ENCODE data around the gene SYT4. TPM values are rescaled to one million over a fixed set of nuclear protein-coding genes. Genes with fewer than 3 reads are reported as not detected.

The SYT4 gene
- total and polyA plus RNA-seq, 11 donors: 17.0 TPM; not detected in 10

GRCh38 chr18:43278355-43278754, 1.1 kb upstream of the SYT4 start:
- H3K36me3 ChIP-seq: no peaks in the 10 kb centered on the region
- H3K27ac ChIP-seq: no peak overlapping the region
- ATAC-seq: no peak
- TF ChIP-seq POLR2A (IDR thresholded peaks at IDR 0.05): no peak
- TF ChIP-seq, protein P1, sequence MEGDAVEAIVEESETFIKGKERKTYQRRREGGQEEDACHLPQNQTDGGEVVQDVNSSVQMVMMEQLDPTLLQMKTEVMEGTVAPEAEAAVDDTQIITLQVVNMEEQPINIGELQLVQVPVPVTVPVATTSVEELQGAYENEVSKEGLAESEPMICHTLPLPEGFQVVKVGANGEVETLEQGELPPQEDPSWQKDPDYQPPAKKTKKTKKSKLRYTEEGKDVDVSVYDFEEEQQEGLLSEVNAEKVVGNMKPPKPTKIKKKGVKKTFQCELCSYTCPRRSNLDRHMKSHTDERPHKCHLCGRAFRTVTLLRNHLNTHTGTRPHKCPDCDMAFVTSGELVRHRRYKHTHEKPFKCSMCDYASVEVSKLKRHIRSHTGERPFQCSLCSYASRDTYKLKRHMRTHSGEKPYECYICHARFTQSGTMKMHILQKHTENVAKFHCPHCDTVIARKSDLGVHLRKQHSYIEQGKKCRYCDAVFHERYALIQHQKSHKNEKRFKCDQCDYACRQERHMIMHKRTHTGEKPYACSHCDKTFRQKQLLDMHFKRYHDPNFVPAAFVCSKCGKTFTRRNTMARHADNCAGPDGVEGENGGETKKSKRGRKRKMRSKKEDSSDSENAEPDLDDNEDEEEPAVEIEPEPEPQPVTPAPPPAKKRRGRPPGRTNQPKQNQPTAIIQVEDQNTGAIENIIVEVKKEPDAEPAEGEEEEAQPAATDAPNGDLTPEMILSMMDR (IDR thresholded peaks at IDR 0.05): no peak
- no peak overlapping the region for H3K4me3 ChIP-seq
- DNase-seq: no peak
- H3K27me3 ChIP-seq: peaks cover 0 to 8% (median 2%) of the 10 kb centered on the region in 9 donors
- intact Hi-C loops (cut with DNase I): loop anchor here in 5 of 10 donors (10.0 kb wide), 7 partner anchors 116 to 1224 kb away; no protein-coding TSS in a partner anchor
- no peaks in the 10 kb centered on the region for H3K9me3 ChIP-seq
- H3K4me1 ChIP-seq: peaks cover 0 to 4% (median 0%) of the 10 kb centered on the region in 12 donors

DNA sequence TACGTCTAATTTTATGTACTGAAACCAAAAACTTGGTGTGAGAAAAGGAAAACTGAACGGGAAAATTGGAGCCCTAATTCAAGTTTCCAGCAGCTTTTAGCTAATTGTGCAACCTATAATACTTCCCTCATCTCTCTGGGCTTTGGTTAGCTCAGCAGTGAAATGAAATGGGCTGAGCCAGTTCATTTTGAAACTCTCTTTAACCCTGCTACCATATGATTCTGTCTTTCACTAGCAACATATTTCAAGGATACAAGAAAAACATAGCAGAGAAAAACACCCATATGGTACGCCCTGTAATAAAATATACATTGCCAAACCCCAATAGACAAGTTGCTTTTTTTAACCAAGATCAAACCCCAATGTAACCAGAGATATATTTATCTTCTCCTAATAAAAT, 799 bp downstream of the SYT4 start:
- TF ChIP-seq, protein P1 (IDR thresholded peaks at IDR 0.05): no peak
- no peak for TF ChIP-seq POLR2A (IDR thresholded peaks at IDR 0.05)
- intact Hi-C loops (cut with DNase I): loop anchor here in 5 of 10 donors (10.0 kb wide), 7 partner anchors 118 to 1222 kb away; no protein-coding TSS in a partner anchor
- 68 to 75% (median 72%) methylated on average over 3 of the region's 3 CpGs for WGBS, 4 donors
- no peak overlapping the region for H3K4me3 ChIP-seq
- H3K36me3 ChIP-seq: no peaks in the 10 kb centered on the region
- peaks cover 0 to 4% (median 0%) of the 10 kb centered on the region in 12 donors for H3K4me1 ChIP-seq
- H3K27ac ChIP-seq: no peak overlapping the region
- H3K9me3 ChIP-seq: no peaks in the 10 kb centered on the region
- ATAC-seq (no peak), DNase-seq (no peak)
- H3K27me3 ChIP-seq: peaks cover 0 to 8% (median 2%) of the 10 kb centered on the region in 9 donors

GRCh38 chr18:43275546-43275945, 1.7 kb downstream of the SYT4 start:
- H3K27ac ChIP-seq: no peak overlapping the region

GRCh38 chr18:43274526-43274925, 2.8 kb downstream of the SYT4 start:
- DNase-seq: no peak
- peaks cover 0 to 3% (median 0%) of the 10 kb centered on the region in 12 donors for H3K9me3 ChIP-seq
- TF ChIP-seq, protein P1 (IDR thresholded peaks at IDR 0.05): no peak
- TF ChIP-seq POLR2A (IDR thresholded peaks at IDR 0.05): no peak
- no peaks in the 10 kb centered on the region for H3K36me3 ChIP-seq
- WGBS, 4 donors: 53 to 69% (median 57%) methylated on average over 1 of the region's 1 CpG
- peaks cover 0 to 8% (median 2%) of the 10 kb centered on the region in 9 donors for H3K27me3 ChIP-seq
- ATAC-seq: no peak
- H3K4me1 ChIP-seq: peaks cover 0 to 4% (median 0%) of the 10 kb centered on the region in 12 donors
- H3K4me3 ChIP-seq: no peak overlapping the region
- intact Hi-C loops (cut with DNase I): loop anchor here (5.0 to 10.0 kb wide), 10 partner anchors 120 to 1220 kb away; no protein-coding TSS in a partner anchor
- H3K27ac ChIP-seq: no peak overlapping the region

More at GRCh38 chr18:43275546-43275945, 1.7 kb downstream of the SYT4 start:
- peaks cover 0 to 4% (median 0%) of the 10 kb centered on the region in 12 donors for H3K4me1 ChIP-seq
- no peak overlapping the region for H3K4me3 ChIP-seq
- no peak for DNase-seq
- ATAC-seq: no peak
- WGBS, 4 donors: 74 to 85% (median 82%) methylated on average over 1 of the region's 1 CpG
- intact Hi-C loops (cut with DNase I): loop anchor here in 5 of 10 donors (10.0 kb wide), 7 partner anchors 119 to 1221 kb away; no protein-coding TSS in a partner anchor
- H3K36me3 ChIP-seq: no peaks in the 10 kb centered on the region
- H3K9me3 ChIP-seq: no peaks in the 10 kb centered on the region
- H3K27me3 ChIP-seq: peaks cover 0 to 8% (median 2%) of the 10 kb centered on the region in 9 donors
- TF ChIP-seq, protein P1 (IDR thresholded peaks at IDR 0.05): no peak
- TF ChIP-seq POLR2A (IDR thresholded peaks at IDR 0.05): no peak
